ENCODE measurements around the gene CCDC34.
"Not testable (repeated sequence)": the region's sequence is repeated elsewhere in the genome, so short reads cannot be mapped to it uniquely, and the experiment has no call there.

Gene CCDC34

DNA sequence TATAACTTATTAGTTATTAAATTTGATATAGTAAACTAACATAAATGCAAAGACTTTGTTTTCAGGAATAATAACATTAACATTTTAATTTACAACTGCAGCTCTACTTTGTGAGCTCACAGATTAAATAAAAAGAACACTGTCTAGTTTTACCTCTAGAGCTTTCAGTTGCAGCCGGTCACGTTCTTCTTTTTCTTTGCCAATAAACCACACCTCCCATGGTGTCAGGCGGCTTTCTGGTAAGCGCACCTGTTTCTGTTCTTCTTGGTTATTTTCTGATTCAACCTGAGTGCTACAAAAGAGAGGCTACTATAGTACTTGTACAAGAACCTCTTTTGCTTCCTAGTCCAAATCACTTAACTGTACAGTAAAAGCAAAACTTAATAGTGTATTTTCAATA, 5.8 kb downstream of the CCDC34 start:
- no peak for DNase-seq

DNA sequence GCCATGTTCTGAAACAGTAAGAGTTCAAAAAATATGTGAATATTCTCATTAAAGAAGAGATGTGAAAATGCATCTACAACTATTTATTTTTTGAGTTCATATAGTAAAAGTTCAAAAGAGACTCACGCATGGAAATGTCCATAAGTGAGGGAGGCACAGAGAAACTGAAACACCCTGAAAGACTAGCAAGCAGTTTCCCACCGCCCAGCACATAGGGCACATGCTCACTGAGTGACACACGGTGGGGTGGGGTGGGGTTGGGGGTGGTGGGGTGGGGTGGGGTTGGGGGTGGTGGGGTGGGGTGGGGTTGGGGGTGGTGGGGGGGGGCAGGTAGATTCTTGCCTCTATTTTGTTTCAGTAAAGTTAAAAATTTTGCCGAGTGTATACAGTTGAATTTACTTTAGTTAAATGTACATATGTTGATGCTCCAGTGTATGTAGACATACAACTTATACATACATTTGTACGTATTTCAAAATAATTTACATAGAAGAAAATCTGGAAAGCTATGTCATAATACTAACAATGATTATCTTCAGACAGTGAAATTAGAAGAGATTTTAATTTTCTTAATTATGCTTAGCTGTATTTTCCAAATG, 6.3 kb downstream of the CCDC34 start:
- DNase-seq, result no peak

GRCh38 chr11:27355575-27356104, 7.4 kb downstream of the CCDC34 start:
- no peak for DNase-seq

DNA sequence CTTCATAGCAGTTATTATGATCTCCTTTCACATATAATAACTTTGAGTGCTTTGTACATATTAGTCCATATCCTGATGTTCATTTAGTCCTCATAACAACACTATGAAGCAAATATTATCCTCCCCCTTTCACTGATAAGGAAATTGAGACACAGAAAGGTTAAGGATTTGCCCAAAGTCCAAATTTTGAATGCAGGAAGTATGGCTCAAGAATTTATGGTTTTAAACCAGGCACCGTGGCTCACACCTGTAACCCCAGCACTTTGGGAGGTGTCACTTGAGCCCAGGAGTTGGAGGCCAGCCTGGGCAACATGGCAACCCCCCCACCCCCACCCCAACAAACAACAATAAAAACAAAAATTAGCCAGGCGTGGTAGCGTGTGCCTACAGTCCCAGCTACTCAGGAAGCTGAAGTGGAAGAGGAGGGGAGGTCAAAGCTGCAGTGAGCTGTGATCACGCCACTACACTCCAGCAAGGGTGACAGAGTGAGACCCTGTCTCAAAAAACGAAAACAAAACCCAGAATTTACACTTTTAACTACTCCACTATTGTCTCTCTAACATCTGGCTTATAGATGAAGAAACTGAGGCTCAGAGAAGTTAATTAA, 8.6 kb downstream of the CCDC34 start:
- no peak for DNase-seq

DNA sequence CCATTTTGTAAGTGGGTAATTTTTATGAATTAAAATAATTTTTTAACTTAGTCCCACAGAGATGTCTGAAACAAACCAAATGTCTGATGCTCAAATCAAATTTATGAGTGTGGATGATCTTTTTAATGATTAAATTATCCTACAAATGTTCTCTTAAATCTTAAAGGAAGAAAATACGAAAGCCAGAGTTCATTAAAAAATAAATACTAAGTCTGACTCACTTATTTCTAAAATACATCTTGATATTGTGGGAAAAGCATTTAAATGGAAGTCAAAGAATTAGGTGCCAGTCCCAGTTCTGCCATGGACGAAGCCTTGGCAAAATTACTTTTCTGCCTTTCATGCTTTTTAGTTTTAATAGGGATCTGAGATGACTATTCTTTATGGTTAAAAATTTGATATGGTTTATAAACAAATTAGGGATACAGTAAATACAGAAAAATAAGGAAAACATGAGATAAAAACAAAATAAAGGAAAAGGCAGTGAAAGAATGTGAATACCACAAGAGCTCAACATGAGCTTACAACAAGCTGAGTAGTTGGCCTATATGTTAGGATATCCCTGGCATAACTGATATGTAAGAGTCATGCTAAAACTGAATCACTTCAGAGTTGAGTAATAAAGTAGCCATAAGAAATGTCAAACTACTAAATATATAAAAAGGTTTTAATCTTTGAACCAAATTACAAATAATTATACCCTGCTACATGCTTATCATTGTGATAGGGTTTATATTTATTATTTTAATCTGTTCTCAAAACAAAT, 9.2 kb downstream of the CCDC34 start:
- no peak for DNase-seq

GRCh38 chr11:27352781-27353180, 10.2 kb downstream of the CCDC34 start:
- no peak for DNase-seq

DNA sequence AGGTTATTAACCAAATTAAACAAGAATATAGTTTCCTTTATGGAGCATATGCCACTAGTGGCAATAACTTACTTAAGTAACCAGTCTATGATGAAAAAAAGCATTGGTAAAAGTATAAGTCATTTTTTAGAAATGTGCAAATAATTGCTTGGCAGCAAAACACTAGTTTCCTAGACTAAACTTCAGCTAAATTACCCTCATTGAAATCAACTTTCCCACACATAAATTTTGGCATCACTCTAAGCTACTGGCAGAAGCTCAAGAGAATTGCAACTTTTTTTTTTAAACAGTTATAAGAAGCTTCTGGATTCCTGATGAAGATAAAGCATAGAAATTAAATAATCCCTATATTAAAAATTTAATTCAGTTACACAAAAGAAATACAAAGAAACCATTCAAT, 12.5 kb downstream of the CCDC34 start:
- DNase-seq, result no peak

DNA sequence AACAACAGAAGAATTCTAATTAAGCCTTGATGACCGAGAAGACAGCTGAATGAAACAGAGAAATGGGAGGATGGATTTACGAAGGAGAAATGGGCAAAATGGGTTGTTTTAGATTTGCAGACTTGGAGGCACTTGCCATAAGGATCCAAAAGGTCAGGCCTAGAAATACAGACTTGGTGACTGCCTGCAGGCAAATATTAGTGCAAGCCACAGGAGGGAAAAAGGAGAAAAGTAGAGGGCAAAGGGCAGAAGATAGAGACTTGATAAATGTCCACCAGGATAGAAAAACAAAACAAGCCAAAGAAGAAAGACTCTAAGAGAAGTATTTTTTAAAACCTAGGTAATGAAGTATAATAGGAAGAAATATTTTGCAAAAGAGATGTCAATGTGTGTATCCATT, 13.1 kb downstream of the CCDC34 start:
- no peak for DNase-seq

DNA sequence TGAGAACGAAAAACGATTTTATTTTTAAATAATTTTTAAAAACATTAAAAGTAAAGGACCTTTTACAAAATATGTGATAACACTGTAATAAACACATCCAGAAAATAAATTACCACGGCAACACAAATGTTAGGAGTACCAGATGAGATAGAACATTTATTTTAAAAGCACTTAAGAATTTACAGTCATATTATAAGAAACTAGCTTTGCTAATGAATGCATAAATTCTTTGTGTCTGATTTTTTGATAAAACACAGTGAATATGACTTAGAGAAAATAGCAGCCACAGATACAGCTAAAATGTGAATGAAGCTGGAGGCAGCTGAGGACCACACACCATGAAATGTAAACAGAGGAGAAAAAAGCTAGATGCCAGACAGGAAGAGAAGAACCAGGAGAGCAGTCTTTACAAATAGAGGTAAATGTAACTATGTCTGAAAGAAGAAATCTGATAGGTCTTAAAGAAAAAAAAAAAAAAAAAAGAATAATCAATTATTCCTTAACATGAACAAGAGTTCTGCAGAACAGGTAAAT, 14.6 kb downstream of the CCDC34 start:
- no peak for DNase-seq

GRCh38 chr11:27347359-27348339, 15.4 kb downstream of the CCDC34 start:
- DNase-seq, result no peak

DNA sequence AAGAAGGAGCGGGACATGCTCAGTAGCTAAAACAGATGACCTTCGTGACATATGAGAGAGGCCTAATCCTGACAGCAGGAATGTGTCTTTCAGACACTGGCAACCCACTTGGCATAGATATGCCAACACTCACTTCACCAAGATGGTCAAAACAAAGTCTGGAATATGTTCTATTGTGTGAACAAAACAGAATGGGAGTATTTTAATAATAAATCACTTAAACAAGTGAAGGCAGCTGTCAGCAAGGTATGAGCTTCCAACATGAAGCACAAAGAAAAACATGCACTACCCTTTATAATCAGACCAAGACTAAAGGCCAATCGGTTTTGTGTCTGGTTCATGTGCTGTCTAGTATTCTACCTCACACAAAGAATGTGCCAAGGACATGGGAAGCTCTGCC, 23.1 kb downstream of the CCDC34 start:
- no peak for DNase-seq

GRCh38 chr11:27334764-27335163, 28.3 kb downstream of the CCDC34 start:
- DNase-seq, result not testable (repeated sequence)

GRCh38 chr11:27331981-27332380, 31.0 kb downstream of the CCDC34 start:
- no peak for DNase-seq

GRCh38 chr11:27330633-27331270, 32.3 kb downstream of the CCDC34 start:
- no peak for DNase-seq

DNA sequence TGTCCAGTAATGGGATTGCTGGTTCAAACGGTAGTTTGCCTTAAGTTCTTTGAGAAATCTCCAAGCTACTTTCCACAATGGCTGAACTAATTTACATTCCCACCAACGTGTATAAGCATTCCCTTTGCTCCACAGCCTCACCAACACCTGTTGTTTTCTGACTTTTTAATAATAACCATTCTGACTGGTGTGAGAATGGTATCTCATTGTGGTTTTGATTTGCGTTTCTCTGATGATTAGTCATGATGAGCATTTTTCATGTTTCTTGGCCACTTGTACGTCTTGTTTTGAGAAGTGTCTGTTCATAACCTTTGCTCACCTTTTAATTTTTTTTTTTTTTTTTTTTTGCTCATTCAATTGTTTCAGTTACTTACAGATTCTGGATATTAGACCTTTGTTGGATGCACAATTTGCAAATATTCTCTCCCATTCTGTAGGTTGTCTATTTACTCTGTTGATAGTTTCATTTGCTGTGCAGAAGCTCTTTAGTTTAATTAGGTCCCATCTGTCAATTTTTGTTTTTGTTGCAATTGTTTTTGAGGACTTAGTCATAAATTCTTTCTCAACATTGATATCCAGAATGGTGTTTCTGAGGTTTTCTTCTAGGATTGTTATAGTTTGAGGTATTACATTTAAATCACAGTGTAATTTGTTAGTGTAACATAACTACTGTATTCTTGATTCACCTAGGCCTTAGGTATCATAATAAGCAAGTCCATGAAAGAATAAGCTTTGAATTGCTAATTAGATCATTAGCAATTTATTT, 33.0 kb downstream of the CCDC34 start:
- DNase-seq, result no peak

DNA sequence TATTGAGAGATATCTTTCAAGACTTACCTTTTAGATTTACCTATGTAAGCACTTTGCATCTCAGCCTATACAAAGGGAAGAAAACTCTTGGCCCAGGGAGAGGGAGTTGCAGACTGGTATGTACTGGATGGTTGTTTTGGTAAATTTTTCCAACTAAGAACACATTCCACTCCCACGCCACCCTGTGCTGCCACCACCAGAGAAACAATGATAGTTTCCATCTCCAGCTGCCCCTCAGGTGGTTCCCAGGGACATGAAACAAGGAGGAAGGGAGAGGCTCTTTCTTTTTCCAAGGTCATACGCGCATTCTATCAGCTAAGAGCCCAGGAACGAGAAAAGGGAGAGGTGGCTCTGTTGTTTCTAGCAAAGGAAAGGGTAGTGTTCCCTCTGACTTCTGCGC, 34.4 kb downstream of the CCDC34 start:
- no peak for DNase-seq

DNA sequence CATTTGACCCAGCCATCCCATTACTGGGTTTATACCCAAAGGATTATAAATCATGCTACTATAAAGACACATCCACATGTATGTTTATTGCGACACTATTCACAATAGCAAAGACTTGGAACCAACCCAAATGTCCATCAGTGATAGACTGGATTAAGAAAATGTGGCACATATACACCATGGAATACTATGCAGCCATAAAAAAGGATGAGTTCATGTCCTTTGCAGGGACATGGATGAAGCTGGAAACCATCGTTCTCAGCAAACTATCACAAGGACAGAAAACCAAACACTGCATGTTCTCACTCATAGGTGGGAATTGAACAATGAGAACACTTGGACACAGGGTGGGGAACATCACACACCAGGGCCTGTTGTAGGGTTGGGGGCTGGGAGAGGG, 36.0 kb downstream of the CCDC34 start:
- DNase-seq, result not testable (repeated sequence)

- not testable (repeated sequence) for DNase-seq
These were observed 40.8 kb downstream of the CCDC34 start for GRCh38 chr11:27322196-27322595.

DNA sequence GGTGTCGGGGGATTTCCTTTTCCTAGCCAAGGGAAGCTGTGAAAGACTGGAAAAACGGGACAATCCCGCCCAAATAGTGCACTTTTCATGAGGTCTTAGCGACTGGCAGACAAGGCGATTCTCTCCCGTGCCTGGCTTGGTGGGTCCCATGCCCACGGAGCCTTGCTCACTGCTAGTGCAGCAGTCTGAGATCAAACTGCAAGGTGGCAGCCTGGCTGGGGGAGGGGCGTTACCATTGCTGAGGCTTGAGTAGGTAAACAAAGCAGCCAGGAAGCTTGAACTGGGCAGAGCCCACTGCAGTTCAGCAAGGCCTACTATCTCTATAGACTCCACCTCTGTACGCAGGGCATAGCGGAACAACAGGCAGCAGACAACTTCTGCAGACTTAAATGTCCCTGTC, 41.7 kb downstream of the CCDC34 start:
- DNase-seq, result not testable (repeated sequence)

DNA sequence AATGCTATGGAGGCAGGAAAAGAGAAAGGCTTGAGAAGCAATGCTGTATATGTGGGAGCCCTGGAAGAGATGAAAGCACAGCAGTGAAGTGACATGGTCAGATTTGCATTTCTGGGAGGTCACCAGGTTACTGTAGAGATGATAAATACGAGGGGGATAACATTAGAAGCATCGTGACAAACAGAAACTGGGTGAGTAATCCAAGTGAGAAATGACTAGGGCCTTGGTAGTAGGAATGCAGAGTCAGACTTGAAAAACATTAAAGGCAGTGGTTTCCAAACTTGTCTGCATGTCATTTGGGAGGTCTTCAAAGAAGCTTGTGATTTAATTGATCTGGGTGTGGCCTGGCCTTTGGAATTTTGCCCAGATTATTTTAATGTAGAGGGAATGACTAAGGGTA, 43.9 kb downstream of the CCDC34 start:
- DNase-seq, result no peak

- no peak for DNase-seq
These were observed 45.3 kb downstream of the CCDC34 start for GRCh38 chr11:27317751-27318150.
